Measurements from ENCODE around the gene HOXC5. TPM values are rescaled to one million over a fixed set of nuclear protein-coding genes. Genes with fewer than 3 reads are reported as not detected.
A peak's percentile ranks its signal among the peaks of the same experiment; 100 is the strongest.

HOXC5 gene
- total RNA-seq, 1 experiment from 2014 or later = 5.0 TPM

GRCh38 chr12:53983950-53984572, 48.8 kb upstream of the HOXC5 start:
- H3K4me1 ChIP-seq (ENCODE audit: control insufficient read depth, insufficient read depth, low read length) = peaks cover 33% of the 10 kb centered on the region
- H3K36me3 ChIP-seq (ENCODE audit: control insufficient read depth, insufficient read depth, low read length) = no peaks in the 10 kb centered on the region
- H3K4me3 ChIP-seq (ENCODE audit: low read depth in 2 of 2, low read length in 2 of 2) = peak overlapping the region; percentile 51 to 65
- ChIA-PET CTCF (interaction anchor here (0.6 to 1.2 kb wide), 5 partner anchors 48 to 285 kb away, joined by 3 to 8 read pairs (median 5); no protein-coding TSS in a partner anchor), POLR2A (interaction anchor here (0.6 to 1.0 kb wide), 3 partner anchors 13 to 268 kb away, joined by 3 to 7 read pairs (median 5); no protein-coding TSS in a partner anchor)
- ATAC-seq = peak; percentile 1; the same call in 1 of the 2 replicates
- in situ Hi-C loops (cut with HindIII; ENCODE audit: low pct_unique_long_range_greater_than_20kb, low sequenced_read_pairs) = no loop called here
- BruUV-seq (replicated peaks) = no TSS peak
- no peaks in the 10 kb centered on the region for H3K9me3 ChIP-seq (ENCODE audit: control insufficient read depth, insufficient read depth, low read depth, low read length)
- TF ChIP-seq TCF7L2 (IDR thresholded peaks at IDR 0.05; ENCODE audit: low read depth, low read length) (no peak; the same call in 1 of the 2 replicates), POLR2AphosphoS5 (IDR thresholded peaks at IDR 0.05; ENCODE audit: low read depth, low read length) (peak; percentile 29; the same call in 1 of the 2 replicates)
- DNase-seq (ENCODE audit: low read depth, low spot score) = no peak
- no peaks in the 10 kb centered on the region for H3K27me3 ChIP-seq (ENCODE audit: control insufficient read depth, insufficient read depth, low read length)
- H3K27ac ChIP-seq (ENCODE audit: low read length) = peak overlapping the region; percentile 100
- intact Hi-C loops (cut with micrococcal nuclease; ENCODE audit: unreplicated experiment) = loop anchor here (2.0 to 5.0 kb wide), 2 partner anchors 157 to 217 kb away; no protein-coding TSS in a partner anchor

GRCh38 chr12:53984901-53985691, 47.8 kb upstream of the HOXC5 start, which contains the start of gene HOXC10:
TSS of gene HOXC10 (plus strand) at chr12:53985146. CDS start at chr12:53985260, 114 bp downstream.
- peak; percentile 65 for TF ChIP-seq POLR2AphosphoS5 (IDR thresholded peaks at IDR 0.05; ENCODE audit: low read depth, low read length)
- TF ChIP-seq, protein P1, sequence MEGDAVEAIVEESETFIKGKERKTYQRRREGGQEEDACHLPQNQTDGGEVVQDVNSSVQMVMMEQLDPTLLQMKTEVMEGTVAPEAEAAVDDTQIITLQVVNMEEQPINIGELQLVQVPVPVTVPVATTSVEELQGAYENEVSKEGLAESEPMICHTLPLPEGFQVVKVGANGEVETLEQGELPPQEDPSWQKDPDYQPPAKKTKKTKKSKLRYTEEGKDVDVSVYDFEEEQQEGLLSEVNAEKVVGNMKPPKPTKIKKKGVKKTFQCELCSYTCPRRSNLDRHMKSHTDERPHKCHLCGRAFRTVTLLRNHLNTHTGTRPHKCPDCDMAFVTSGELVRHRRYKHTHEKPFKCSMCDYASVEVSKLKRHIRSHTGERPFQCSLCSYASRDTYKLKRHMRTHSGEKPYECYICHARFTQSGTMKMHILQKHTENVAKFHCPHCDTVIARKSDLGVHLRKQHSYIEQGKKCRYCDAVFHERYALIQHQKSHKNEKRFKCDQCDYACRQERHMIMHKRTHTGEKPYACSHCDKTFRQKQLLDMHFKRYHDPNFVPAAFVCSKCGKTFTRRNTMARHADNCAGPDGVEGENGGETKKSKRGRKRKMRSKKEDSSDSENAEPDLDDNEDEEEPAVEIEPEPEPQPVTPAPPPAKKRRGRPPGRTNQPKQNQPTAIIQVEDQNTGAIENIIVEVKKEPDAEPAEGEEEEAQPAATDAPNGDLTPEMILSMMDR (IDR thresholded peaks at IDR 0.05) = peak; percentile 88
- TF ChIP-seq TCF7L2 (IDR thresholded peaks at IDR 0.05; ENCODE audit: low read depth, low read length) = peak; percentile 20; the same call in 1 of the 2 replicates
- TF ChIP-seq REST (IDR thresholded peaks at IDR 0.05; ENCODE audit: insufficient read depth in 1 of 2, low read depth in 2 of 2, low read length in 1 of 2) = no peak; a peak in 1 of 4 replicates
- TF ChIP-seq SIN3A (IDR thresholded peaks at IDR 0.05; ENCODE audit: borderline replicate concordance, insufficient read depth, low read depth, low read length) = peak; percentile 53; the same call in 1 of the 2 replicates
- Histone ChIP-seq H3K4me3 (ENCODE audit: low read depth in 2 of 2, low read length in 2 of 2) (peak within 1 kb of the TSS; percentile 66 to 67), H3K9me3 (ENCODE audit: control insufficient read depth, insufficient read depth, low read depth, low read length) (no peaks in the 10 kb centered on the region), H3K4me1 (ENCODE audit: control insufficient read depth, insufficient read depth, low read length) (peaks cover 22% of the 10 kb centered on the region), H3K27me3 (ENCODE audit: control insufficient read depth, insufficient read depth, low read length) (no peaks in the 10 kb centered on the region), H3K27ac (ENCODE audit: low read length) (peak within 1 kb of the TSS; percentile 100), H3K36me3 (ENCODE audit: control insufficient read depth, insufficient read depth, low read length) (no peaks in the 10 kb centered on the region)
- intact Hi-C loops (cut with micrococcal nuclease; ENCODE audit: unreplicated experiment) (loop anchor here (5.0 kb wide), 1 partner anchor 158 kb away; no protein-coding TSS in a partner anchor), in situ Hi-C loops (cut with HindIII; ENCODE audit: low pct_unique_long_range_greater_than_20kb, low sequenced_read_pairs) (no loop called here)
- peak; percentile 49 for ATAC-seq
- ChIA-PET CTCF (interaction anchor here (0.6 to 1.2 kb wide), 15 partner anchors 13 to 231 kb away, joined by 3 to 14 read pairs (median 6); partner anchors contain the start of genes HOXC8 and HOXC9), POLR2A (interaction anchor here (0.5 to 1.6 kb wide), 7 partner anchors 10 to 366 kb away, joined by 3 to 16 read pairs (median 5); partner anchors contain the start of gene HOXC9)
- TSS peak; percentile 76 for BruUV-seq (replicated peaks)
- peak; percentile 95 for DNase-seq (ENCODE audit: low read depth, low spot score)

Data from Panc1 (cell line).